ENCODE results near the gene AUTS2. TPM values are rescaled to one million over a fixed set of nuclear protein-coding genes. Genes with fewer than 3 reads are reported as not detected.

Gene AUTS2
- polyA plus RNA-seq, 4 donors = 69.8 to 109 (median 76.8) TPM

DNA sequence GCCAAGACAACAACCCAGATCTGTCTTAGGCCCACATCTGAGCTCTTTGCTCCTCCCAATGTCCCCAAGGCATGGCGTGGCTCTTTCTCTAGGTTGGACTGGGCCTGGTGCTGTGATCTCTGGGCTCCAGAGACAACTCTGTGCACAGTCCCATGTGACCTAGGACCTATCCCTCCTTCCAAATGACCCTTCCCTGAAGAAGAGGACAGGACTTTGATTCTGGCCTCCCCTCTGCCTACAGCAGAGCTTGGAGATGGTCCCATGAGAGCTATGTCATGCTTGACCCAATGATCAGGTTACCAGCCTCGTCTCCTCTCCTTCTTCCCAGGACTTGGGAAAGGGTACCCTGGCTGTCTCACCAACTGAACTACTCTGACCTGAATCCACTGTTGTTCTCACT is 1237.4 kb downstream of the AUTS2 start:
- DNase-seq (ENCODE audit: low read depth in 4 of 4, low spot score in 3 of 4) = no peak

DNA sequence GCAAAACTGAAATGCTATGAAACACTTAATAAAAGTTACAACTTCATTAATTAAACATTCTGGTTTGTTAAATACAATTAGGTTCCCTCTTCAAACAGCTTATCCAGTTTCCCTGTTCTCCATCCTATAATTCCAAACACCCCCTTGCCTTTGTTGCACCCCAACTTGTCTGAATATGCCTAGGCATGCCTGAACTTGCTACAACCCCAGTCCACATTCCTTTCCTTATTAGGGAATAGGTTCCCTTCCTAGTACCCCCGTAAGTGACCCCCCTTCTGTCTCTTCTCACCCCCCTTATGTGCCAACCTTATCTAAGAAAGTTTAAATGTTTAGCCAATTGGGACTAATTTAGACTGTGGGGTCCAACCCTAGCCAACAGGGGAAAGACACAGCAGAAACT is 1238.0 kb downstream of the AUTS2 start:
- no peak for DNase-seq (ENCODE audit: low read depth in 4 of 4, low spot score in 3 of 4)

DNA sequence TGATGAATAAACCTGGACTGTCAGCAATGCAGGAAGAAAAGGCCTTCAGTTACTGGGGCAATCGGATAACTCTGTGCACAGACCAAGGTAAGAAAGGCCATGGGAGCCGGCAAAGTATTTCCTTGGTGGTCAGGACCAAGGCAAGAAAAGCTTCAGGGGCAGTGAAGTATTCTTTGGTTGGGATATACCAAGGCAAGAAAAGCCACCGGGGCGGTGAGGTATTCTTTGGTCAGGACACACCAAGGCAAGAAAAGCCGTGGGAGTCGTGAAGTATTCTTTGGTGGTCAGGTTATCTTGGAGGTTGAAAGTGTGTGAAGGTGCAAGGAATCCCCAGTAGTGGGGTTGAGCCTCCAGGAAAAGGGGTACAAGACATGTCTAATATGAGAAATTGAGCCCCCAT is 1238.7 kb downstream of the AUTS2 start:
- DNase-seq (ENCODE audit: low read depth in 4 of 4, low spot score in 3 of 4) = no peak

DNA sequence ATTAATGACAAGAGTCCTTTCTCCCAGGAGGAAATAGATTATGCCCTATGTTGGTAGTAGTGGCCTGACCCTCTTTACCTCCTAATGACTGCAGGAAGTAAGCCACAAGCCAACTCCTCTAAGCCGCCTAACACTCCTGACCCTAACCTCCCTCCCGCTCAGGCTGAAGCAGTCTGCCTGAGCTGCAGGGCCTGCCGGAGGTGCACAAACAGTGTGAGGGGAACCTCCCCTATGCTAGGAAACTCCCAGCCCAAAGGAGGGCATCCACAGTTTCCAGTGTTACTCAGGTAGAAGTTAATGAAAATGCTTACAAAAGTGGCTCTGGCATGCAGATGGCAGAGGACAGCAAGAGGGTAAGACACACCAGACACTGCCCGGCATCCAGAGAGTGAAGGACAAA is 1239.3 kb downstream of the AUTS2 start:
- DNase-seq (ENCODE audit: low read depth in 4 of 4, low spot score in 3 of 4) = no peak

DNA sequence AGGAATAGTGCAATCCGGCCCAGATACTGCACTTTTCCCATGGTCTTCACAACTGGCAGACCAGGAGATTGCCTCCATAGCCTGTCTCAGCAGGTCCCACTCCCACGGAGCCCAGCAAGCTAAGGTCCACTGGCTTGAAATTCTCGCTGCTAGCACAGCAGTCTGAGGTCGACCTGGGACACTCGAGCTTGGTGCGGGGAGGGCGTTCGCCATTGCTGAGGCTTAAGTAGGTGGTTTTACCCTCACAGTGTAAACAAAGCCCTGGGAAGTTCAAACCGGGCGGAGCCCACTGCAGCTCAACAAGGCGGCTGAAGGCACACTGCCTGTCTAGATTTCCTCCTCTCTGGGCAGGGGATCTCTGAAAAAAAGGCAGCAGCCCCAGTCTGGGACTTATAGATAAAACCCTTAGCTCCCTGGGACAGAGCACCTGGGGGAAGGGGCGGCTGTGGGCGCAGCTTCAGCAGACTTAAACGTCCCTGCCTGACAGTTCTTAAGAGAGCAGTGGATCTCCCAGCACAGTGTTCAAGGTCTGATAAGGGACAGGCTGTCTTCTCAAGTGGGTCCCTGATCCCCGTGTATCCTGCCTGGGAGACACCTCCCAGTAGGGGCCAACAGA is 1240.1 kb downstream of the AUTS2 start:
- no peak for DNase-seq (ENCODE audit: low read depth in 4 of 4, low spot score in 3 of 4)

Data from left renal pelvis (tissue), 4 donors.